Pancreas (tissue), 10 donors: ENCODE measurements around the gene ME3. TPM values are rescaled to one million over a fixed set of nuclear protein-coding genes. Genes with fewer than 3 reads are reported as not detected.
"Not testable (repeated sequence)": the region's sequence is repeated elsewhere in the genome, so short reads cannot be mapped to it uniquely, and the experiment has no call there.

Source experiments
- ATAC-seq, 4 donors: fragments of 200-7000 bp; cut with Tn5 transposase; one replicate each; pipeline versions ENCODE4 v1.8.0 to v1.9.1; 2020; ENCODE audit warnings: mild to moderate bottlenecking in 4 of 4, moderate library complexity in 4 of 4
- DNase-seq, 6 donors: peaks; one replicate each; pipeline ENCODE4 v3.0.0-alpha.2; 2020
- FAIRE-seq: peaks from 2 replicates; lab custom pipeline; 2012; peaks lifted over from hg19 to GRCh38; lab: Jason Lieb, UNC
- H3K27ac ChIP-seq, 4 donors: fragments of 200-600 bp; sonication (generic); 1 replicate in 3 of 4; 2 replicates in 1 of 4; pipeline versions ENCODE4 v1.5.0 to v1.8.0; 2020
- H3K27me3 ChIP-seq, 4 donors: fragments of 200-600 bp; one replicate each; pipeline ENCODE4 v1.8.0; 2021
- H3K36me3 ChIP-seq, 3 donors: fragments of 200-600 bp; sonication (generic) in 1 of 3; one replicate each; pipeline versions ENCODE4 v1.5.0 to v1.8.0; 2020 to 2021
- H3K4me1 ChIP-seq, 3 donors: fragments of 200-600 bp; one replicate each; pipeline ENCODE4 v1.8.0; 2021
- H3K4me3 ChIP-seq, 4 donors: fragments of 200-600 bp; sonication (generic) in 2 of 4; one replicate each; pipeline versions ENCODE4 v1.5.0 to v1.8.0; 2020 to 2021
- H3K9me3 ChIP-seq, 4 donors: fragments of 200-600 bp; one replicate each; pipeline ENCODE4 v1.8.0; 2021
- CTCF ChIP-seq, 4 donors: fragments of 200-600 bp; sonication (generic) in 3 of 4; IDR thresholded peaks; one replicate each; pipeline versions ENCODE4 v1.5.0 to v1.8.0; 2021; ENCODE audit warnings: antibody characterized with exemption in 4 of 4
- WGBS, 2 donors: extraction: QIAGEN DNeasy Blood & Tissue Kit; methylation state at CpG; one replicate each; pipeline ENCODE4 v1.1.7; 2013; 5-methylcytosine and 5-hydroxymethylcytosine counted together
- intact Hi-C, 3 donors: fragments of 100-400 bp; cut with DNase I; formaldehyde crosslinking; loops; one replicate each; pipeline versions ENCODE4 v1.11.1 to v1.14.2; 2022
- polyA plus RNA-seq, 2 donors: library from polyadenylated mRNA; stranded (reverse); fragments of 200-250 nt; gene quantifications; one replicate each; pipeline ENCODE4 v1.2.3, GENCODE V29; 2013
- total RNA-seq, 6 donors: library from RNA; stranded (reverse); fragmentation: NEBNext Ultra II Directional in 4 of 6; extraction: Animal tissue kit (Norgen Biotek cat#: 25700) in 4 of 6; gene quantifications; one replicate each; pipeline versions ENCODE4 v1.2.1 to v1.2.4, GENCODE V29; 2021 to 2023
- donor health status: healthy with polysubstance abuse.
- donor health status: DM: no; HTN: no; CAD: no; lungs with moderate emphysema.
- donor health status: DM: no; HTN: no; CAD: no.
- donor health status: control.
- donor health status: control.
- donor health status: Bipolar disorder and iron deficiency.
- donor health status: DM: yes; HTN: yes; CAD: no.
- donor health status: DM: no; HTN: no; CAD: no.
- donor health status: DM: no; HTN: no; CAD: no.
- donor health status: DM: yes; HTN: yes; CAD: no.

The ME3 gene
- total and polyA plus RNA-seq, 8 donors = 6.5 to 38.8 (median 13.2) TPM

GRCh38 chr11:86658534-86658933 is 13.9 kb downstream of the ME3 start:
- no peak for DNase-seq
- 89 to 100% methylated on average over 1 of the region's 1 CpG for WGBS, 2 donors

GRCh38 chr11:86645212-86645611 is 27.2 kb downstream of the ME3 start:
- DNase-seq, H3K4me3 ChIP-seq, H3K4me1 ChIP-seq, intact Hi-C loops, FAIRE-seq, ATAC-seq, H3K27ac ChIP-seq, H3K27me3 ChIP-seq, H3K9me3 ChIP-seq, H3K36me3 ChIP-seq: not testable (repeated sequence)
- WGBS, 2 donors = 72 to 77% methylated on average over 3 of the region's 3 CpGs

More at GRCh38 chr11:86658534-86658933, 13.9 kb downstream of the ME3 start:
- H3K27me3 ChIP-seq = no peaks in the 10 kb centered on the region
- no peaks in the 10 kb centered on the region for H3K36me3 ChIP-seq
- no peak for TF ChIP-seq CTCF (IDR thresholded peaks at IDR 0.05)
- no peak for FAIRE-seq
- no peak for ATAC-seq
- H3K4me3 ChIP-seq = no peak overlapping the region
- no peaks in the 10 kb centered on the region for H3K9me3 ChIP-seq
- no peak overlapping the region for H3K27ac ChIP-seq
- no peaks in the 10 kb centered on the region for H3K4me1 ChIP-seq
- intact Hi-C loops = no loop called here

- Histone ChIP-seq H3K9me3 (no peaks in the 10 kb centered on the region), H3K4me1 (no peaks in the 10 kb centered on the region), H3K4me3 (no peak overlapping the region), H3K27ac (no peak overlapping the region), H3K27me3 (no peaks in the 10 kb centered on the region), H3K36me3 (no peaks in the 10 kb centered on the region)
- DNase-seq (no peak), ATAC-seq (peak in 2 of 4 donors; percentile 32 to 35), FAIRE-seq (no peak)
- intact Hi-C loops = no loop called here
- TF ChIP-seq CTCF (IDR thresholded peaks at IDR 0.05) = no peak
- 92 to 96% methylated on average over 2 of the region's 2 CpGs for WGBS, 2 donors
These were observed 28.1 kb downstream of the ME3 start for GRCh38 chr11:86644291-86644690.

GRCh38 chr11:86641537-86642261 is 30.7 kb downstream of the ME3 start:
- Histone ChIP-seq H3K9me3 (no peaks in the 10 kb centered on the region), H3K4me3 (no peak overlapping the region), H3K4me1 (no peaks in the 10 kb centered on the region), H3K36me3 (no peaks in the 10 kb centered on the region), H3K27me3 (no peaks in the 10 kb centered on the region), H3K27ac (no peak overlapping the region)
- TF ChIP-seq CTCF (IDR thresholded peaks at IDR 0.05) = no peak
- ATAC-seq = no peak
- no peak for DNase-seq
- intact Hi-C loops = no loop called here
- 93 to 100% methylated on average over 1 of the region's 1 CpG for WGBS, 2 donors
- no peak for FAIRE-seq

GRCh38 chr11:86639137-86639536 is 33.3 kb downstream of the ME3 start:
- H3K9me3 ChIP-seq = no peaks in the 10 kb centered on the region
- no peak for TF ChIP-seq CTCF (IDR thresholded peaks at IDR 0.05)
- no peak overlapping the region for H3K4me3 ChIP-seq
- no peaks in the 10 kb centered on the region for H3K27me3 ChIP-seq
- no peak overlapping the region for H3K27ac ChIP-seq
- ATAC-seq (no peak), DNase-seq (no peak), FAIRE-seq (no peak)
- WGBS, 2 donors = 95 to 100% methylated on average over 1 of the region's 1 CpG
- H3K36me3 ChIP-seq = no peaks in the 10 kb centered on the region
- intact Hi-C loops = no loop called here
- H3K4me1 ChIP-seq = no peaks in the 10 kb centered on the region
